ENCODE data around the gene SLC12A9. TPM values are rescaled to one million over a fixed set of nuclear protein-coding genes. Genes with fewer than 3 reads are reported as not detected.

Gene SLC12A9
- total RNA-seq, 4 donors from 2014 or later = 11.2 to 32.9 (median 20.2) TPM

- WGBS, 2 donors (ENCODE audit: low coverage in 1 of 2) = 64 to 77% methylated on average over 2 to 7 of the region's 7 CpGs
- TF ChIP-seq POLR2A (IDR thresholded peaks at IDR 0.05) = no peak
- TF ChIP-seq EP300 (IDR thresholded peaks at IDR 0.05) = no peak
- no peak for TF ChIP-seq CTCF (IDR thresholded peaks at IDR 0.05)
- no peak for TF ChIP-seq POLR2AphosphoS5 (IDR thresholded peaks at IDR 0.05)
- H3K4me3 ChIP-seq = no peak overlapping the region
- H3K4me1 ChIP-seq = peaks cover 3 to 71% (median 18%) of the 10 kb centered on the region in 3 donors
- H3K27me3 ChIP-seq = no peaks in the 10 kb centered on the region
- peaks cover 0 to 65% of the 10 kb centered on the region in 2 donors for H3K36me3 ChIP-seq
- no peak overlapping the region for H3K27ac ChIP-seq
- no peak for ATAC-seq
- H3K9me3 ChIP-seq = no peaks in the 10 kb centered on the region
Observed at GRCh38 chr7:100878013-100878412, 25.5 kb downstream of the SLC12A9 start.

- 81% methylated on average over 4 of the region's 6 CpGs; no CpG with 5 or more reads in 1 of the 2 donors for WGBS, 2 donors (ENCODE audit: low coverage in 1 of 2)
- Histone ChIP-seq H3K27ac (no peak overlapping the region), H3K9me3 (no peaks in the 10 kb centered on the region), H3K36me3 (peaks cover 0 to 65% of the 10 kb centered on the region in 2 donors), H3K4me3 (no peak overlapping the region), H3K27me3 (no peaks in the 10 kb centered on the region), H3K4me1 (peaks cover 3 to 70% (median 18%) of the 10 kb centered on the region in 3 donors)
- no peak for ATAC-seq
- TF ChIP-seq CTCF (IDR thresholded peaks at IDR 0.05) (no peak), POLR2AphosphoS5 (IDR thresholded peaks at IDR 0.05) (no peak), POLR2A (IDR thresholded peaks at IDR 0.05) (no peak), EP300 (IDR thresholded peaks at IDR 0.05) (no peak)
Observed at GRCh38 chr7:100878685-100879084, 26.2 kb downstream of the SLC12A9 start.

- no peaks in the 10 kb centered on the region for H3K27me3 ChIP-seq
- H3K4me1 ChIP-seq = peaks cover 3 to 60% (median 13%) of the 10 kb centered on the region in 3 donors
- H3K27ac ChIP-seq = no peak overlapping the region
- peaks cover 0 to 72% of the 10 kb centered on the region in 2 donors for H3K36me3 ChIP-seq
- ATAC-seq = no peak
- 75 to 76% methylated on average over 7 to 10 of the region's 11 CpGs for WGBS, 2 donors (ENCODE audit: low coverage in 1 of 2)
- no peaks in the 10 kb centered on the region for H3K9me3 ChIP-seq
- no peak overlapping the region for H3K4me3 ChIP-seq
- TF ChIP-seq POLR2AphosphoS5 (IDR thresholded peaks at IDR 0.05) (no peak), EP300 (IDR thresholded peaks at IDR 0.05) (no peak), POLR2A (IDR thresholded peaks at IDR 0.05) (no peak), CTCF (IDR thresholded peaks at IDR 0.05) (no peak)
Observed at GRCh38 chr7:100879685-100880261, 27.3 kb downstream of the SLC12A9 start.

- H3K4me3 ChIP-seq = no peak overlapping the region
- ATAC-seq = no peak
- H3K4me1 ChIP-seq = peaks cover 3 to 58% (median 13%) of the 10 kb centered on the region in 3 donors
- H3K27ac ChIP-seq = no peak overlapping the region
- TF ChIP-seq EP300 (IDR thresholded peaks at IDR 0.05) (no peak), CTCF (IDR thresholded peaks at IDR 0.05) (no peak), POLR2A (IDR thresholded peaks at IDR 0.05) (no peak), POLR2AphosphoS5 (IDR thresholded peaks at IDR 0.05) (no peak)
- no peaks in the 10 kb centered on the region for H3K9me3 ChIP-seq
- 95% methylated on average over 2 of the region's 7 CpGs; no CpG with 5 or more reads in 1 of the 2 donors for WGBS, 2 donors (ENCODE audit: low coverage in 1 of 2)
- peaks cover 0 to 81% of the 10 kb centered on the region in 2 donors for H3K36me3 ChIP-seq
- H3K27me3 ChIP-seq = no peaks in the 10 kb centered on the region
Observed at GRCh38 chr7:100880645-100881044, 28.1 kb downstream of the SLC12A9 start.

GRCh38 chr7:100881136-100881535, 28.6 kb downstream of the SLC12A9 start:
- TF ChIP-seq EP300 (IDR thresholded peaks at IDR 0.05) (no peak), CTCF (IDR thresholded peaks at IDR 0.05) (no peak), POLR2AphosphoS5 (IDR thresholded peaks at IDR 0.05) (no peak), POLR2A (IDR thresholded peaks at IDR 0.05) (no peak)
- no peak for ATAC-seq
- Histone ChIP-seq H3K9me3 (no peaks in the 10 kb centered on the region), H3K27ac (no peak overlapping the region), H3K27me3 (no peaks in the 10 kb centered on the region), H3K4me3 (no peak overlapping the region), H3K36me3 (peaks cover 0 to 86% of the 10 kb centered on the region in 2 donors), H3K4me1 (peaks cover 0 to 54% (median 9%) of the 10 kb centered on the region in 3 donors)
- WGBS, 2 donors (ENCODE audit: low coverage in 1 of 2) = 93 to 100% methylated on average over 1 to 12 of the region's 20 CpGs
